HepG2 (cell line): ENCODE measurements around the gene NTN5. TPM values are rescaled to one million over a fixed set of nuclear protein-coding genes. Genes with fewer than 3 reads are reported as not detected.

Source experiments
- ATAC-seq: fragments of 200-7000 bp; cut with Tn5 transposase; 3 replicates; pipeline ENCODE4 v1.9.1; 2020; ENCODE audit warnings: mild to moderate bottlenecking, moderate library complexity
- BruUV-seq: library from RNA; stranded (reverse); fragments of 400-500 nt; replicated peaks from 2 replicates; lab custom pipeline; 2021; lab: Mats Ljungman, UMichigan
- CTCF ChIA-PET: fragments of 300-600 bp; formaldehyde crosslinking; extraction: SDS; loops from one replicate; lab custom pipeline; 2021; ENCODE audit warnings: low total read pairs, inconsistent platforms, low intra/inter-chr PET ratio; lab: Yijun Ruan, JAX
- POLR2A ChIA-PET: fragments of 350-600 bp; sonication (Branson Sonifier 250); formaldehyde crosslinking; loops from one replicate; lab custom pipeline; 2020; ENCODE audit warnings: antibody characterized with exemption, inconsistent platforms; lab: Yijun Ruan, JAX
- DNase-seq: peaks from one replicate; pipeline ENCODE4 v3.0.0-alpha.2; 2015; ENCODE audit warnings: low spot score
- FAIRE-seq: peaks from 3 replicates; lab custom pipeline; 2011; peaks lifted over from hg19 to GRCh38; lab: Jason Lieb, UNC
- H2AFZ ChIP-seq: one replicate; pipeline ENCODE4 v1.6.1; 2011; ENCODE audit warnings: low read length, inconsistent platforms
- H3K27ac ChIP-seq: fragments of 300-600 bp; 3 replicates; pipeline ENCODE4 v1.8.0; 2011; ENCODE audit warnings: mixed run types, mild to moderate bottlenecking, mixed read lengths, low read length, inconsistent platforms; ENCODE audit not compliant: insufficient read depth; ENCODE audit errors: extremely low read length
- H3K27me3 ChIP-seq, 2 experiments: fragments of 200-600 bp in 1 of 2; 2 replicates in 1 of 2; 3 replicates in 1 of 2; pipeline versions ENCODE4 v1.6.0 to v1.8.0; 2011; ENCODE audit warnings: low read length in 2 of 2, mild to moderate bottlenecking in 2 of 2, moderate library complexity in 2 of 2, inconsistent platforms in 1 of 2; ENCODE audit not compliant: insufficient read depth in 2 of 2, control insufficient read depth in 1 of 2
- H3K36me3 ChIP-seq, 2 experiments: fragments of 200-600 bp in 1 of 2; replicated peaks in 1 of 2; 2 replicates in 1 of 2; 3 replicates in 1 of 2; pipeline versions ENCODE4 v1.5.1 to v1.8.0; 2011; ENCODE audit warnings: low read length in 2 of 2, inconsistent platforms in 1 of 2; ENCODE audit not compliant: insufficient read depth in 2 of 2, control insufficient read depth in 1 of 2
- H3K4me1 ChIP-seq: 2 replicates; pipeline ENCODE4 v1.5.1; 2012; ENCODE audit warnings: low read length, inconsistent platforms; ENCODE audit not compliant: insufficient read depth
- H3K4me2 ChIP-seq: 2 replicates; pipeline ENCODE4 v1.6.0; 2011; ENCODE audit warnings: low read depth, low read length, inconsistent platforms
- H3K4me3 ChIP-seq, 3 experiments: fragments of 200-600 bp in 1 of 3; sonication (generic), shearing (Covaris generic) in 1 of 3; replicated peaks in 1 of 3; 2 replicates each; pipeline ENCODE4 v1.5.1; 2011 to 2016; ENCODE audit warnings: low read length in 3 of 3, inconsistent platforms in 2 of 3, low read depth in 2 of 3, mild to moderate bottlenecking in 2 of 3, control low read depth in 1 of 3, mixed read lengths in 1 of 3; ENCODE audit not compliant: insufficient read depth in 1 of 3
- H3K79me2 ChIP-seq: one replicate; pipeline ENCODE4 v1.6.1; 2011; ENCODE audit warnings: low read length, inconsistent platforms; ENCODE audit not compliant: insufficient read depth
- H3K9ac ChIP-seq: 2 replicates; pipeline ENCODE4 v1.6.0; 2011; ENCODE audit warnings: mild to moderate bottlenecking, low read depth, low read length, inconsistent platforms; ENCODE audit not compliant: insufficient read depth
- H3K9me3 ChIP-seq: 2 replicates; pipeline ENCODE4 v1.5.1; 2012; ENCODE audit warnings: mild to moderate bottlenecking, low read length
- H4K20me1 ChIP-seq: 2 replicates; pipeline ENCODE4 v1.6.0; 2011; ENCODE audit warnings: inconsistent platforms, mild to moderate bottlenecking, low read length, moderate library complexity; ENCODE audit not compliant: insufficient read depth
- ATAD3A ChIP-seq: sonication (generic); formaldehyde crosslinking; IDR thresholded peaks from 2 replicates; pipeline ENCODE4 v1.4.0; 2020; ENCODE audit warnings: missing genetic modification reagents
- CENPX ChIP-seq: sonication (generic); formaldehyde crosslinking; IDR thresholded peaks from 2 replicates; pipeline ENCODE4 v1.9.0; 2021; ENCODE audit warnings: mild to moderate bottlenecking, missing genetic modification reagents, moderate library complexity
- GFI1 ChIP-seq: sonication (generic); formaldehyde crosslinking; IDR thresholded peaks from 2 replicates; pipeline ENCODE4 v1.5.0; 2020; ENCODE audit warnings: missing genetic modification reagents, mild to moderate bottlenecking, borderline replicate concordance
- GPN1 ChIP-seq: sonication (generic); formaldehyde crosslinking; IDR thresholded peaks from 2 replicates; pipeline ENCODE4 v1.5.1; 2020; ENCODE audit warnings: missing genetic modification reagents, borderline replicate concordance
- HOXA3 ChIP-seq: sonication (generic); formaldehyde crosslinking; IDR thresholded peaks from 2 replicates; pipeline ENCODE4 v1.5.0; 2020; ENCODE audit warnings: missing genetic modification reagents
- MNT ChIP-seq: fragments of 450-650 bp; IDR thresholded peaks from 2 replicates; pipeline ENCODE4 v1.6.1; 2016
- PCBP2 ChIP-seq: fragments of 200-400 bp; formaldehyde crosslinking; optimal IDR thresholded peaks from 2 replicates; pipeline ENCODE3; 2018; ENCODE audit warnings: low read length, low read depth; ENCODE audit not compliant: poor library complexity, severe bottlenecking
- POLR2AphosphoS5 ChIP-seq: IDR thresholded peaks from 2 replicates; pipeline ENCODE4 v1.6.1; 2012; ENCODE audit warnings: low read depth, low read length
- SIX4 ChIP-seq: sonication (generic); formaldehyde crosslinking; IDR thresholded peaks from 2 replicates; pipeline ENCODE4 v1.4.0; 2020; ENCODE audit warnings: missing genetic modification reagents
- ZBTB21 ChIP-seq: sonication (generic); formaldehyde crosslinking; IDR thresholded peaks from 2 replicates; pipeline ENCODE4 v1.4.0; 2020; ENCODE audit warnings: missing genetic modification reagents
- ZGPAT ChIP-seq: IDR thresholded peaks from 2 replicates; pipeline ENCODE4 v1.6.1; 2016; ENCODE audit warnings: mild to moderate bottlenecking
- ZNF136 ChIP-seq: sonication (generic); formaldehyde crosslinking; IDR thresholded peaks from 2 replicates; pipeline ENCODE4 v1.8.1; 2022; ENCODE audit warnings: low read depth, mild to moderate bottlenecking, moderate library complexity, missing genetic modification reagents
- ZNF253 ChIP-seq: sonication (generic); formaldehyde crosslinking; IDR thresholded peaks from 2 replicates; pipeline ENCODE4 v1.8.0; 2022; ENCODE audit warnings: mild to moderate bottlenecking, missing genetic modification reagents, borderline replicate concordance
- ZNF557 ChIP-seq: sonication (generic); formaldehyde crosslinking; IDR thresholded peaks from 2 replicates; pipeline ENCODE4 v1.4.0; 2020; ENCODE audit warnings: missing genetic modification reagents
- WGBS: methylation state at CpG from one replicate; pipeline ENCODE4 v1.1.6; 2017; ENCODE audit warnings: low lambda C conversion rate; 5-methylcytosine and 5-hydroxymethylcytosine counted together
- in situ Hi-C: cut with HindIII; loops from 2 replicates; pipeline ENCODE4 v1.10.0; 2017; ENCODE audit warnings: low pct_unique_long_range_greater_than_20kb; ENCODE audit not compliant: extremely low pct_ligation_motif_present
- intact Hi-C: fragments of 100-400 bp; cut with micrococcal nuclease; formaldehyde crosslinking; loops from one replicate; pipeline ENCODE4 v1.10.0; 2022; ENCODE audit not compliant: unreplicated experiment
- polyA plus RNA-seq, 8 experiments: library from polyadenylated mRNA; depleted of rRNA in 3 of 8; stranded (reverse) in 7 of 8; unstranded in 1 of 8; fragments of >200 nt; fragmentation: Illumina TruSeq in 4 of 8; extraction: Trizol in 4 of 8; gene quantifications; 2 replicates each; pipeline versions ENCODE4 v1.2.1 to v1.2.3, GENCODE V29; 2011 to 2016; ENCODE audit warnings: low read depth in 4 of 8, missing spikeins in 1 of 8, mixed read lengths in 1 of 8; ENCODE audit not compliant: insufficient read depth in 1 of 8
- total RNA-seq, 5 experiments: library from RNA; depleted of rRNA; stranded (reverse); fragments of >200 nt; fragmentation: Illumina TruSeq; extraction: Trizol; gene quantifications; 2 replicates each; pipeline ENCODE4 v1.2.3, GENCODE V29; 2016; ENCODE audit warnings: low read depth in 1 of 5
- TF ChIP-seq, protein P1 (sequence below): sonication (generic); formaldehyde crosslinking; IDR thresholded peaks from 2 replicates; pipeline ENCODE4 v1.5.1; 2020; ENCODE audit warnings: missing genetic modification reagents, mild to moderate bottlenecking, borderline replicate concordance
- TF ChIP-seq, protein P2 (sequence below): sonication (generic); formaldehyde crosslinking; IDR thresholded peaks from 2 replicates; pipeline ENCODE4 v1.4.0; 2020; ENCODE audit warnings: missing genetic modification reagents, mild to moderate bottlenecking, borderline replicate concordance

Gene NTN5
- total and polyA plus RNA-seq, 2 of the 13 experiments (the other 11 are each of a cell fraction or from before 2014, with no cell fraction given) = 0.05 TPM; not detected in 1

DNA sequence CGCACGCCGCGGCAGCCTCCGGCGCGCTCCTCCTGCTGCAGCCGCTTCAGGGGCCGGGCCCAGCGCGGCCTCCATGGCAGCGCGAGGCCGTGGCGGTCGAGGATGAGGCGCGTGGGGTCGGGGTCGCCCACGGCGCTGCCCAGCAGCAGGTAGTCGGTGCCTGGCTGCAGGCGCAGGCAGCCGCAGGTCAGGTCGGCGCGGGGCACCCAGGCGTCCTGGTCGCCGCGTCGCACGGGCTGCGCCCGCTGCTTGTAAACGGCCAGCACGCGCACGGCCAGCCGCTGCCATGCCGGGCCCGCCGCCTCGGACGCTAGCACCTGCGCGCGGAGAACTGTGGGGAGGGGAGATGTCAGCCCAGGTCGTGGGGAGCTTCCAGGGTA lies 11.1 kb downstream of the NTN5 start:
- H3K27ac ChIP-seq = no peak overlapping the region
- WGBS = 90% methylated on average over 13 of the region's 50 CpGs
- H3K4me3 ChIP-seq = no peak overlapping the region
- H3K36me3 ChIP-seq = no peaks in the 10 kb centered on the region
- CTCF ChIA-PET = no interaction called here
- H3K9me3 ChIP-seq = no peaks in the 10 kb centered on the region
- DNase-seq (no peak), FAIRE-seq (no peak), ATAC-seq (no peak)
- no peak overlapping the region for H3K4me2 ChIP-seq
- no peaks in the 10 kb centered on the region for H4K20me1 ChIP-seq
- no peaks in the 10 kb centered on the region for H3K79me2 ChIP-seq
- POLR2A ChIA-PET = no interaction called here
- H3K9ac ChIP-seq = no peak overlapping the region
- no peaks in the 10 kb centered on the region for H3K4me1 ChIP-seq
- H3K27me3 ChIP-seq = peaks cover 1 to 6% of the 10 kb centered on the region in 2 experiments; a peak in 2 of 5 replicates
- BruUV-seq = no TSS peak
- intact Hi-C loops (no loop called here), in situ Hi-C loops (no loop called here)
- no peak overlapping the region for H2AFZ ChIP-seq
- TF ChIP-seq HOXA3 (CRISPR knock-in tag) (no peak), GPN1 (no peak), GFI1 (CRISPR knock-in tag) (no peak), CENPX (CRISPR knock-in tag) (no peak), POLR2AphosphoS5 (no peak), ZBTB21 (CRISPR knock-in tag) (no peak), ZGPAT (CRISPR knock-in tag) (no peak), ZNF136 (CRISPR knock-in tag) (no peak), PCBP2 (no peak), MNT (no peak), ZNF557 (CRISPR knock-in tag) (no peak), SIX4 (no peak), ZNF253 (no peak), ATAD3A (no peak)
- TF ChIP-seq, protein P1, sequence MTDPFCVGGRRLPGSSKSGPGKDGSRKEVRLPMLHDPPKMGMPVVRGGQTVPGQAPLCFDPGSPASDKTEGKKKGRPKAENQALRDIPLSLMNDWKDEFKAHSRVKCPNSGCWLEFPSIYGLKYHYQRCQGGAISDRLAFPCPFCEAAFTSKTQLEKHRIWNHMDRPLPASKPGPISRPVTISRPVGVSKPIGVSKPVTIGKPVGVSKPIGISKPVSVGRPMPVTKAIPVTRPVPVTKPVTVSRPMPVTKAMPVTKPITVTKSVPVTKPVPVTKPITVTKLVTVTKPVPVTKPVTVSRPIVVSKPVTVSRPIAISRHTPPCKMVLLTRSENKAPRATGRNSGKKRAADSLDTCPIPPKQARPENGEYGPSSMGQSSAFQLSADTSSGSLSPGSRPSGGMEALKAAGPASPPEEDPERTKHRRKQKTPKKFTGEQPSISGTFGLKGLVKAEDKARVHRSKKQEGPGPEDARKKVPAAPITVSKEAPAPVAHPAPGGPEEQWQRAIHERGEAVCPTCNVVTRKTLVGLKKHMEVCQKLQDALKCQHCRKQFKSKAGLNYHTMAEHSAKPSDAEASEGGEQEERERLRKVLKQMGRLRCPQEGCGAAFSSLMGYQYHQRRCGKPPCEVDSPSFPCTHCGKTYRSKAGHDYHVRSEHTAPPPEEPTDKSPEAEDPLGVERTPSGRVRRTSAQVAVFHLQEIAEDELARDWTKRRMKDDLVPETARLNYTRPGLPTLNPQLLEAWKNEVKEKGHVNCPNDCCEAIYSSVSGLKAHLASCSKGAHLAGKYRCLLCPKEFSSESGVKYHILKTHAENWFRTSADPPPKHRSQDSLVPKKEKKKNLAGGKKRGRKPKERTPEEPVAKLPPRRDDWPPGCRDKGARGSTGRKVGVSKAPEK (CRISPR knock-in tag) = no peak
- TF ChIP-seq, protein P2, sequence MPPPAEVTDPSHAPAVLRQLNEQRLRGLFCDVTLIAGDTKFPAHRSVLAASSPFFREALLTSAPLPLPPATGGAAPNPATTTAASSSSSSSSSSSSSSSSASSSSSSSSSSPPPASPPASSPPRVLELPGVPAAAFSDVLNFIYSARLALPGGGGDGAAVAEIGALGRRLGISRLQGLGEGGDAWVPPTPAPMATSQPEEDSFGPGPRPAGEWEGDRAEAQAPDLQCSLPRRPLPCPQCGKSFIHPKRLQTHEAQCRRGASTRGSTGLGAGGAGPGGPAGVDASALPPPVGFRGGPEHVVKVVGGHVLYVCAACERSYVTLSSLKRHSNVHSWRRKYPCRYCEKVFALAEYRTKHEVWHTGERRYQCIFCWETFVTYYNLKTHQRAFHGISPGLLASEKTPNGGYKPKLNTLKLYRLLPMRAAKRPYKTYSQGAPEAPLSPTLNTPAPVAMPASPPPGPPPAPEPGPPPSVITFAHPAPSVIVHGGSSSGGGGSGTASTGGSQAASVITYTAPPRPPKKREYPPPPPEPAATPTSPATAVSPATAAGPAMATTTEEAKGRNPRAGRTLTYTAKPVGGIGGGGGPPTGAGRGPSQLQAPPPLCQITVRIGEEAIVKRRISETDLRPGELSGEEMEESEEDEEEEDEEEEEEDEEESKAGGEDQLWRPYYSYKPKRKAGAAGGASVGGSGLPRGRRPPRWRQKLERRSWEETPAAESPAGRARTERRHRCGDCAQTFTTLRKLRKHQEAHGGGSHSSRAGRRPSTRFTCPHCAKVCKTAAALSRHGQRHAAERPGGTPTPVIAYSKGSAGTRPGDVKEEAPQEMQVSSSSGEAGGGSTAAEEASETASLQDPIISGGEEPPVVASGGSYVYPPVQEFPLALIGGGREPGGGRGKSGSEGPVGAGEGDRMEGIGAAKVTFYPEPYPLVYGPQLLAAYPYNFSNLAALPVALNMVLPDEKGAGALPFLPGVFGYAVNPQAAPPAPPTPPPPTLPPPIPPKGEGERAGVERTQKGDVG = no peak
